IPS DF 6.9 (cell line): Measurements from ENCODE around the gene GMPPB.
"Not testable (repeated sequence)": the region's sequence is repeated elsewhere in the genome, so short reads cannot be mapped to it uniquely, and the experiment has no call there.

Source experiments
- DNase-seq: peaks from one replicate; pipeline ENCODE4 v3.0.0-alpha.2; 2013; ENCODE audit warnings: low read depth, low spot score
- H3K27ac ChIP-seq: one replicate; pipeline ENCODE4 v1.5.1; 2013; ENCODE audit warnings: low read length, control low read depth
- H3K27me3 ChIP-seq: 2 replicates; pipeline ENCODE4 v1.6.1; 2013; ENCODE audit warnings: mild to moderate bottlenecking, low read length; ENCODE audit not compliant: control insufficient read depth, insufficient read depth
- H3K36me3 ChIP-seq: 2 replicates; pipeline ENCODE4 v1.6.1; 2013; ENCODE audit warnings: low read length; ENCODE audit not compliant: control insufficient read depth, insufficient read depth
- H3K4me1 ChIP-seq: 2 replicates; pipeline ENCODE4 v1.6.1; 2013; ENCODE audit warnings: low read length; ENCODE audit not compliant: control insufficient read depth, insufficient read depth
- H3K4me3 ChIP-seq: 2 replicates; pipeline ENCODE4 v1.5.1; 2013; ENCODE audit warnings: mild to moderate bottlenecking, low read length
- H3K9me3 ChIP-seq: 2 replicates; pipeline ENCODE4 v1.6.1; 2013; ENCODE audit warnings: low read length, inconsistent platforms; ENCODE audit not compliant: control insufficient read depth, insufficient read depth
- WGBS: extraction: QIAGEN DNeasy Blood & Tissue Kit; methylation state at CpG from one replicate; pipeline ENCODE4 v1.1.7; 2013; ENCODE audit warnings: mixed read lengths, missing lambda C conversion rate; ENCODE audit not compliant: insufficient read length, insufficient coverage; 5-methylcytosine and 5-hydroxymethylcytosine counted together

The GMPPB gene

GRCh38 chr3:49689908-49690624 lies 33.7 kb downstream of the GMPPB start:
- not testable (repeated sequence) for H3K27ac ChIP-seq, DNase-seq, H3K9me3 ChIP-seq, H3K27me3 ChIP-seq, H3K36me3 ChIP-seq, H3K4me1 ChIP-seq
- peak overlapping the region; percentile 80 for H3K4me3 ChIP-seq
- WGBS = no CpG with 5 or more reads among the region's 16 CpGs

DNA sequence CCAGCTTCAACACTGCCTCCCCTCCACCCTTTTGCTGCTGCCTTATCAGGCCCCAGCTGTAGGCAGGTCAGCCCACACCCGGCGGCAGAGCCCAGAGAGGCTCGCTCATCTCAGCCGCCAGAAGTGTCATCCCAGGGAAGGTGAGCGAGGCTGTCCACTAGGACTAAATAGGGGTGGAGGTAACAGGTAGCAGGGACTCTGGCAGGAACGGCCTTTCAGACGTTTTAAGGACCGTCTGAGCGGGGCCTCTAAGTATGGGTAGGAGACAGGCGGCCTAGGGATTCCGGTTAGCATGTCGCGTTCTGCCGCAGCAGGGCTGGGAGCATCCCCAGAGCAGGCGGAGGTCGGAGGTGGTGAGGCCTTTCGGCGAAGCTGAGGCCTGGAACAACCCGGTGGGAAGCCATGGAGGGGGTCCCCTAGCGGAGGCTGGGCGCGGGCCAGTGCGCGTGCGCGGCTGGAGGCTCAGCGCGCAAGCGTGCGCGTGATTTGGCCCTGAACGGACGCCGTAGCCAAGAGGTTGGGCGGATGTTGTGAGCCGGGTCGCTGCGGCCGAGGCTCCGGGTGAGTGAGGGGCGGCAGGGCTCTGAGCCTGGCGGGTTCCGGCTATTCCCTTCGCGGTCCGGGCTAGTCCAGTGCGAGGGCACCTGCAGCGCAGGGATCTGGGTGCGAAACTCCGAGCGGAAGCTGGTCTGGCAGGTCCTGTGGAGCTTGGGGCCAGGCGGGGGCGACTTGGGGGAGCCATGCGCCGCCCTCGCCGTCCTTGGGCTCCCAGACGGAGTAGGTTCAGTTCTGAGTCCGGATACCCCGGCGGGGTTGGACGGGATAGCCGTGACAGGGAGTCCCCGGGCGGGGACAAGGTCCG lies 34.5 kb downstream of the GMPPB start, which contains the start of the genes MST1 and RNF123:
TSS of gene MST1 (minus strand) at position 429 of the 862 bp plus-strand sequence. CDS start 783 bp downstream, outside the sequence.
TSS of gene RNF123 (plus strand) at position 512 of the 862 bp plus-strand sequence. CDS start 1,609 bp downstream, outside the sequence.
- DNase-seq = peak; percentile 87
- no peak within 1 kb of the TSS for H3K27ac ChIP-seq

GRCh38 chr3:49688338-49689045 lies 35.3 kb downstream of the GMPPB start:
- H3K27me3 ChIP-seq, DNase-seq, H3K4me3 ChIP-seq, H3K27ac ChIP-seq, H3K9me3 ChIP-seq, H3K36me3 ChIP-seq, H3K4me1 ChIP-seq: not testable (repeated sequence)
- no CpG with 5 or more reads among the region's 7 CpGs for WGBS

More for the DNA sequence above, 34.5 kb downstream of the GMPPB start, which contains the start of the genes MST1 and RNF123:
- 0 out of 2 replicates have a peak, but pooled peaks cover 2% of the 10 kb centered on the region for H3K4me1 ChIP-seq
- WGBS = no CpG with 5 or more reads among the region's 66 CpGs
- peak within 1 kb of the TSS; percentile 80 for H3K4me3 ChIP-seq
- H3K36me3 ChIP-seq = no peaks in the 10 kb centered on the region; the same call in 1 of the 2 replicates
- no peaks in the 10 kb centered on the region for H3K27me3 ChIP-seq
- H3K9me3 ChIP-seq = no peaks in the 10 kb centered on the region

DNA sequence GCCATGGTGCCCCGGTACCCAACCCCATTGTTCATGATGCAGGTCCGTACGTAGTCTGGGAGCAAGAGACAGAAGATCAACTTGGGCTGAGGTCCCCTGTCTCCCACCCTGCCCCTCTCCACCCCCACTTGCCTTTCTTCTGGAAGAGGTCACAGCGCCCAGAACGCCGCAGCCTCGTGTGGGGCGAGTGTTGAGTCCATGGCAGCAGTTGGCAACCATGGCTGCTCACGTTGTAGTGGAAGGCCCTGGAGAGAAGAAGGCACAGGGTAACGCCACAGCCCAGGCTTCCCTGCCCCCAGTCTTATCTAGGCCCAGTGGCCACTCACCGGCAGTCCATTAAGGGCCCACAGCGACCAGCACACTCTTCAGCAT lies 36.3 kb downstream of the GMPPB start:
- Histone ChIP-seq H3K36me3 (peaks cover 14% of the 10 kb centered on the region), H3K4me3 (peak overlapping the region; percentile 36; the same call in 1 of the 2 replicates)
- WGBS = no CpG with 5 or more reads among the region's 12 CpGs
- not testable (repeated sequence) for H3K27ac ChIP-seq, H3K27me3 ChIP-seq, H3K9me3 ChIP-seq, H3K4me1 ChIP-seq, DNase-seq

GRCh38 chr3:49686769-49687423 lies 36.9 kb downstream of the GMPPB start:
- not testable (repeated sequence) for H3K9me3 ChIP-seq, H3K27ac ChIP-seq, H3K4me1 ChIP-seq, H3K27me3 ChIP-seq
- no CpG with 5 or more reads among the region's 44 CpGs for WGBS
- peak overlapping the region; percentile 36; the same call in 1 of the 2 replicates for H3K4me3 ChIP-seq
- H3K36me3 ChIP-seq = peaks cover 18% of the 10 kb centered on the region
- DNase-seq = peak; percentile 50

DNA sequence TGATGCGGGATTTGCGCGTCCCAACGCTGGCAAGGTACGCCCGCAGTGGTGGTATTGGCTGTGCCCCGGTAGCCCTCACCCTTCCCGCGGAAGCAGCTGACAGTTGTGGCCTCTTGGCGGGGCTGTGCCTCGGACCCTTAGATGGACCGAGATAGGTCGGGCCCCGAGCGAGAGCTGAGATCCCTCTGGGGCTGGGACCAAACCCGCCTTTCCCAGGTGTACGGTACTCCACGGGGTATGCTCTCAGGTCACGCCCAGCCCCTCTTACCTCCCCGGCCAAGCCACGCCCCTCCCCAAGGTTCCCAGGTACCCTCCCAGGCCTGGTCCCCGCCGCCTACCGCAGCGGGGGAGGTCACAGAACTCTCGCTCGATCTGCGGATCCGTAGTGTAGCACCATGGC lies 37.4 kb downstream of the GMPPB start:
- Histone ChIP-seq H3K36me3 (peaks cover 22% of the 10 kb centered on the region), H3K4me3 (peak overlapping the region; percentile 36; the same call in 1 of the 2 replicates)
- not testable (repeated sequence) for H3K4me1 ChIP-seq, H3K9me3 ChIP-seq, H3K27me3 ChIP-seq, H3K27ac ChIP-seq
- no CpG with 5 or more reads among the region's 29 CpGs for WGBS
- peak; percentile 73 for DNase-seq

DNA sequence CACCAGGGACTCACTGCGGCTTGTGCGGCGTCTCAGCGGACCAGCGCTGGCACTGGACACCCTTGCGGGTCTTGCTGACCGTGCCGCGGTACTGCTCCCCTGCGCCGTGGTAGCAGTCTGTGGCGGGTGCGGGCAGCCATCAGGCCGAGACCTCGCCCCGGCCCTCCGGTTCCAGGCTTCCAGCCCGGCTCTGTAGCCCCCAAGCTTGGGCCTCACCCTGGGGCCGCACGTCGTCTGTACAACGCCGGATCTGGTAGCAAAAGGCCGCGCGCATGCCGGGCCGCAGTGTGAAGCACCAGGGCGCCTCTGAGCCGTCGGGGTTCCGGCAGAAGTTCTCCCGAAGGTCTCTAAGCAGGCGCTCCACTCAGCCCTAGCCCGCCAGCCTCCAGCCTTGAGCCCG lies 37.9 kb downstream of the GMPPB start:
- H3K4me1 ChIP-seq, H3K27me3 ChIP-seq, DNase-seq, H3K9me3 ChIP-seq, H3K27ac ChIP-seq, H3K4me3 ChIP-seq: not testable (repeated sequence)
- WGBS = no CpG with 5 or more reads among the region's 36 CpGs
- peaks cover 27% of the 10 kb centered on the region for H3K36me3 ChIP-seq

DNA sequence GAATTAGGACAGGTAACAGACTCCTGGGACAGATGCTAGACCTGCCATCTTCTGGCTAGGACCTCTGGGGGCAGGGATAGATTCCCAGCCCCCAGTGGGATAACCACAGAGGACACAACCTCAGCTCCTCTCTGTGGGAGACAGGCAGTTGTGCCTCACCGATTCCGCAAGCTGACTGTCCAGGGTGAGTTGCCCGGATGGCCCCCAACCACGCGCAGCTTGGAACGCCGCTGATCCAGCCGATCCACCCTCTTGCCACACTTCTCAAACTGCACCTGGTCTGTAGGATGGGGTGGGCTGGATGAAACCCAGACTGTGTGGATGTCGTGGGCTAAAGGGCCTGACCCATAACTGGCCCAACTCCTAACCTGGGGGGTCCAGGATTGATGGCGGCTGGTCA lies 38.6 kb downstream of the GMPPB start:
- H3K27ac ChIP-seq, H3K4me3 ChIP-seq, H3K4me1 ChIP-seq, DNase-seq, H3K27me3 ChIP-seq, H3K9me3 ChIP-seq: not testable (repeated sequence)
- H3K36me3 ChIP-seq = peaks cover 34% of the 10 kb centered on the region
- no CpG with 5 or more reads among the region's 10 CpGs for WGBS

DNA sequence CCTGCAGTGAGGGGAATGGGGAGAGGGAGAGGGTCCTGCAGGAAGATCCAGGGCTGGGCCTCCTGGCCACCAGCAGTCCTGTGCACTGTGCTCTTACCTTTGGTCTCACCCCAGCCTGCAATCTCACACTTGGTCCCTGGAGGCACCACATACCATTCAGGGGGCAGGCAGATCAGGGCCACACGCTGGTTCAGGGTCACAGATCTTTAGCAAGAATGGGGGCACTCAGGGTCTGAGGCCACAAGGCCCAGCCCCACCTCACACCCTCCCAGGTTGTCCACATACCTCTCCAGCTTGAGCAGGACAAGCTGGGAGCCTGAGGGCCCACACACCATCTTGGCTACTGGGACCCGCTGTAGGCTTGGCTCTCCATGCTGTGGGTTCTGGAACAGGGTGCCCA lies 39.3 kb downstream of the GMPPB start:
- H3K9me3 ChIP-seq, H3K27me3 ChIP-seq, H3K4me1 ChIP-seq, DNase-seq, H3K4me3 ChIP-seq, H3K27ac ChIP-seq: not testable (repeated sequence)
- WGBS = no CpG with 5 or more reads among the region's 2 CpGs
- peaks cover 38% of the 10 kb centered on the region for H3K36me3 ChIP-seq

DNA sequence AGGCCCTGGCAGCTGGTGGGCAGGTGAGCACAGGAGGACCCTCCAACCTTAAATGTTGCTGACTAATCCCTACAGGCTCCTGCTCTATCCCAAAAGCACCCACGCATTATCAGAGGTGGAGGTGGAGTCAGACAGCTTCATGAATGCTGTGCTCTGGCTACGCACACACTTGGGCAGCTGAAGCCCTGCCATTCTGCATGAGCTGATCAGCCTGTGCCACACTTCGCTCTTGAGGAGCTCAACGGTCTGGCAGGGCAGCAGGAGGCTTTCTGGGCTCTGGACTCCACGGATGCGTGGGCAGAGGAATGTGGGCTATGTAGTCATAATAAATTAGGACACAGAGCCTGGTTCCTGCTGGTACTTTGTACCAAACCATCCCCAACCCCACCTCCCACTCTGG lies 40.6 kb downstream of the GMPPB start:
- no peak for DNase-seq
- Histone ChIP-seq H3K27ac (no peak overlapping the region), H3K36me3 (peaks cover 50% of the 10 kb centered on the region), H3K4me1 (0 out of 2 replicates have a peak, but pooled peaks cover 2% of the 10 kb centered on the region), H3K27me3 (no peaks in the 10 kb centered on the region), H3K4me3 (no peak overlapping the region), H3K9me3 (no peaks in the 10 kb centered on the region)
- no CpG with 5 or more reads among the region's 6 CpGs for WGBS
